ENCODE measurements around the gene C20orf202.
"Not testable (repeated sequence)": the region's sequence is repeated elsewhere in the genome, so short reads cannot be mapped to it uniquely, and the experiment has no call there.

The C20orf202 gene

GRCh38 chr20:1247689-1248088, 44.4 kb downstream of the C20orf202 start:
- DNase-seq (ENCODE audit: low spot score), result no peak

GRCh38 chr20:1250282-1250681, 47.0 kb downstream of the C20orf202 start:
- not testable (repeated sequence) for DNase-seq (ENCODE audit: low spot score)

GRCh38 chr20:1252416-1252815, 49.2 kb downstream of the C20orf202 start:
- DNase-seq (ENCODE audit: low spot score), result no peak

- no peak for DNase-seq (ENCODE audit: low spot score)
Measured at GRCh38 chr20:1254254-1254653, 51.0 kb downstream of the C20orf202 start.

- DNase-seq (ENCODE audit: low spot score), result no peak
Measured at GRCh38 chr20:1255675-1256074, 52.4 kb downstream of the C20orf202 start.

Data from cerebellar cortex (tissue), 1 donor.